HG03457 (cell line): ENCODE data around the gene WDR7.

ENCODE experiments used
- ATAC-seq: cut with Tn5 transposase; IDR thresholded peaks from one replicate; pipeline ENCODE4 v1.9.1; 2021; ENCODE audit warnings: moderate number of reproducible peaks; ENCODE audit not compliant: unreplicated experiment

Gene WDR7

DNA sequence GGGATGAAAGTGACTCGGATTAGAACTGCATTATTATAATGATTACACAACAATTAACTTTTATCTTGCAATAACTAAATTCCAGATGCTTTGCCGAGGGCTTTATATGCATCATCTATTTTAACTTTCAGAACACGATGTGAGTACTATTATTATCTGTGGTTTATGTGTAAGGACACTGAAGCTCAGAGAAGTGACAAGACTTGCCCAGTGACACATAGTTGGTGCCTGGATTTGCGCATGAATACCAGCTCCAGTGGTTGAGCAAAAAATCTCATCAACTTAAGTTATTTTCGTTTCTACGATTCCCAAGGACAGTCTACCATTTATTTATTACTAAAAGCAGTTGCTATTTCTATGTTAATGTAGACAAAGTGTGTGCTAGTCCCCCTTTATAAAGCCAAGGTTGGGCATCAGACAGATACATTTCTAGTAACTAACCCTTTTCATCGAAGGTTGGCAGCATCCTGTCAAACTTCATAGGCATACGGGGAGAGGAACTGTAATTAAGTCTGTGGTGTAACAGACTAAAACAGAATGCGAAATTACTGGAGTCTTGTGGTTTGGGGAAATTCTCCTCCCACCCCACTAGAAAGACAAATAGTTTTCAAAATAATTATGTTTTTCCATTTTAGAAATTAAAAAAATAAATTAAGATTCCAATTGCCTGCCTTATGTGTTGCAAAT is 422.5 kb downstream of the WDR7 start:
- ATAC-seq = no peak

DNA sequence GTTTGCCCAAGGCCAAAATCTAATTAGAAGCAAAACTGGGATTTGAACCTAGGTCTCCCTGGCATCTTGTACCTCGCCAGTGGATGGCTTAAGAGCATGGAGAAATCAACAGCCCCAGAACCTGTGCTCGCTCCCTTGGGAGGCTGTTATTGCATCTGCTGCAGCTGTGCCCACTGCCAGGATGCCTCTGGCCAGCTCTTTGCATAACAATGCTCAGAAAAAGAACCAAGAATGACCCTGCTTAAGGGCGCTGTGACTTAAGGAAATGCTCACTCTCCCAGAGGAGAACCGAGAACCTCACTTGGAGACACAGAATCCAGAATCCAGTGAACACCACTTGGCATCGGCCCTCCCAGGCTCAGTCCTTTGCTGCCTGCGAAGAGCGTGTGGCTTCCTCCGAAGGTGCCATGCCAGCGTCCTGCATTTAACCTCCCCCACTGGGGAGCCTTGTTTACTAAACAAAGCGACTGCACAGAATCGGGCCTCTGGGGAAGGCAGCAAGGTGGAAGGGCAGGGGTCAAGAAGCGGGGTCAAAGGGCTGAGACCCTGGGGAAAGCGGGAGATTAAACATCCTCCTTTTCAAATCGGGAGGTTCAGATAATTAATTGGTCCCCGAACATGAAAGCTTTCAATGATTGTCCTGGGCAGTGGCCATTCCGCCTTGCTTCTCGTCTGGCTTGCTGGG is 424.7 kb downstream of the WDR7 start:
- ATAC-seq = no peak

DNA sequence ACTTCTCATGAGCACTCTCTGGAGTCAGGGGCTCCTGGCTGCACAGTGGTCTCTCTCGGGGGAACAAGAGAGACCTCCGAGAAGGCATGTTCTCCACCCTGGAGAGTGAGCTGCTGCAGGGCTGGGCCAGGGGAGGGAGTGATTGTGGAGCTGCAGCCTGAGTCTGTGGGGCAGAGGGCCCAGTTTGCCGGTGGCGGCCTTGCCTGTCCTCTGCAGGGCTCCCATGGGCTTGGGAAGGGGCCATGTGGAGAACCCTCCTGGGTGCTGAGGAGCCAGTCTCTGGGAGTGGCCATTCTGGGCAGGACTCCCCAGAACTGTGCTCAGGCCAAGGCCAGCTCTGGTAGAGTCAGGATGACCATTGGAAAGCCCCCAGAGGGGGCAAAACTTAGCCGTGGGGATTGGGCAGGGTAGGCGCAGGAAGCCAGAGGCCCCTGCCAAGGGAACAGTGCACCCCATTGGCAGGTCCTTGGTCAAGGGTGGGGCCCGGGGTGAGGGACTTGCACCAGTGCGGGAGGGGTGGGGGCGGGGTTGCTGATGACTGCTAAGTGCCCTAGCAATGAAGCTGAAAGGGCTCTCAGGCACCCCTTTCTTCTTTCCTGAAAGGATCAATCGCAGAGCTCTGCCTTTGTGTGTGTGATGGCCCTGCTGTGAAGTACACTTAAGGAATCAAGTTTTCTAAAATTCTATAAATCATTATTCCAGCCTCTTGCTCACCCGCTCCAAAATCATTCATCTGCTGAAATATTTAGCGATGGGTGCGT is 426.0 kb downstream of the WDR7 start:
- ATAC-seq = no peak

DNA sequence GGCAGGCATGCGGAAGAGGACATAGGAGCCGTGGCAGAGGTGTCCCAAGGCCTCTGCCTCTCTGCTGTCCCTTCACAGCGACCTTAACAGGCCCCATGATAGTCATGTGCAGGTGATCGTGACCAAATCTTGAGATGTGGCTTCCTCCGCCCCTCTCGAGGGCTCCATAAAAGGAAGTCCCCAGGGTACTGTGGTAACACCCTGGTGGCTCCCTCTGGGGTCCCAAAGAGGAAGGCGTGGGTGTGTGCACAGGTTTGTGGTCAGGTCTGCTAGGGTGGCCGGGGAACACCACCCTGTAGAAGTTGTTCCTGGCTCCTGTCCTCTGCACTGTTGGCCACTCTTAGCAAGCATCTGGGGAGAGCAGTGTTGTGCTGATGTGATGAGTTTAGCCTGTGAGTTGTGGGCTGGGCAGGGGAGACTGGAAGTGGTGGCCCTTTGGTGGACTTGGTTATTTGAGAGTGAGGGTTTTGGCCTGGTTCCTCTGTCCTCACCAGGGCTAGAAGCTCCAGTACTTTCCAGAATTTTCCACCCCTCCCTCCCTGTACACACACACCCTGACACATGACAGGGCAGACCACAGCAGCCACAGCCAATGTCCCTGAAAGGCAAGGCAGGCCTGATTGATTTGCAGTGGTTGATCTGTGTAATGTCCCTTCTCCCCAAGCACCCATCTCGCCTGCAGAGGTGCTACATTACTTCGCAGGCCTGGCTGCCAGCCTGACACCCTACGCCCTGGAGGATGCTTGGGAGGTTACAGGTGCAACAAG is 426.8 kb downstream of the WDR7 start:
- ATAC-seq = peak; percentile 90

DNA sequence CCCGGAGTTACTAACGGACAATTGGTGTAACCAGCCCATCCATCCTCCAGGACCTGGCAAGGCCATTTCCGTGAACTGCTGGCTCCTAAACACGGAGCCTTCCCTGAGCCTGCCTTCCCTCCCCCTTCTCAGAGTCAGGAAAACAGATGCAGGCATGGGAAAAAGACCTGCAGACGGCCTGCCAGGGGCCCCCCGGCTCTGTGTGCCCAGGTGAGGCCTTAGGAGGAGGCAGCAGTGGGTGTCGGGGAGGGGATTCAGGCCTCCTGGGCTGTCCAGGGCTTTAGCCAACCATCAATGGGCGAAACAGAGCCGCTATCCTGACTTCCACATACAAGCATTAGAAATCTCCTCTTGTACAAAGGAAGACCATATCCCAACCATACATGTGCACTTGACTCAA is 427.5 kb downstream of the WDR7 start:
- ATAC-seq = no peak

DNA sequence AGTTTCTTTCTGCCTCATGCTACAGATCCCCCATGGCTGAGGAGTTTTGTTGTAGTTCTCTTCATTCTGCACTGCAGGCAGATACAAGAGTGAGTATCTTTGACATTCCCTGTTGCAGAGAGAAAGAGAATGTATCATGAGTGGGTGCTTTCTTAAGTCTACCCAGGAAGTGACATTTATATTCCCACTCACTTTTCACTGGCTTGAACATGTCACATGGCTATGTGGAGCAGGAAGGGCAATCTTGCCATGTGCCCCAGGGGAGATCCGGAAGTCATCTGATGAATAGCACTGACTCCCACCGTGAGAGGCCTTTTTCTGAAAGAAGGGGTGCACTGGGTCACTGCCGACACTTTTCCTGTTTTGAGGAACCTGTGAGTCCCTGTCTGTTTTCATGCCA is 429.3 kb downstream of the WDR7 start:
- ATAC-seq = no peak

DNA sequence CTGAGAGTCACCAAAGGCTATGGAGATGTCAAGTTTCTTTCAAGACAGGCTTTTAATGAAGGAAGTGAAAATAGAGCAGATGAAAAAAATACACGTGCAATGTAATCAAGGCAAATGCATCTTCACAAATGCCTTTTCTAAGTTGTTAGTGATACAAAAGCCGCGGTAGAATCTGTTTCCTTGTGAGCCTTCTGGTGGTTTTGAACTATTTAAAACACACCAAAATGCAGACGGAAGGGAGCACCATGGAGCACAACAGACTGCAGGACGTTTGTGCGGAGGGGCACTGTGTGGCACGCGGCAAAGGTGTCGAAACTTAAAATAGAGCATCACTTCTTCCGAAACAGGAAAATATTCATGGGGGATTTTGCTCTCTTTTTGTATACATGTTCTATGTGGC is 430.7 kb downstream of the WDR7 start:
- no peak for ATAC-seq

DNA sequence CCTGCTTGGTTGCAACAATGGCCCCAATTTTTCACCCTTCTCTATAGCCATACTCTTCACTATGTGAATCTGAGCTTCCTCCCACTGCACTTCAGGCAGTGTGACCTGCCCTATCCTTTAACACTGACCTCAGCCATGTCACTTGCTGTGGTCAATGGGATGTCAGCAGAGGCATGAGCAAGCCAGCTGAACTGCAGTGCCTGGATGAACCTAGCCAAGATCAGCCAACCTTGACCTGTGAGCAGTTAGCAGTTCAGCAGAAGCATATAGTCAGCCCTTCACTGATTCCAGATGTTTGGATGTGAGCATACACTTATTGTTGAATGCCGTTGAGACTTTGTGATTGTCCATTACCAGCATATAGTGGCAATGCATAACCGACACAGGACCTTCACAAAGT is 432.3 kb downstream of the WDR7 start:
- no peak for ATAC-seq

DNA sequence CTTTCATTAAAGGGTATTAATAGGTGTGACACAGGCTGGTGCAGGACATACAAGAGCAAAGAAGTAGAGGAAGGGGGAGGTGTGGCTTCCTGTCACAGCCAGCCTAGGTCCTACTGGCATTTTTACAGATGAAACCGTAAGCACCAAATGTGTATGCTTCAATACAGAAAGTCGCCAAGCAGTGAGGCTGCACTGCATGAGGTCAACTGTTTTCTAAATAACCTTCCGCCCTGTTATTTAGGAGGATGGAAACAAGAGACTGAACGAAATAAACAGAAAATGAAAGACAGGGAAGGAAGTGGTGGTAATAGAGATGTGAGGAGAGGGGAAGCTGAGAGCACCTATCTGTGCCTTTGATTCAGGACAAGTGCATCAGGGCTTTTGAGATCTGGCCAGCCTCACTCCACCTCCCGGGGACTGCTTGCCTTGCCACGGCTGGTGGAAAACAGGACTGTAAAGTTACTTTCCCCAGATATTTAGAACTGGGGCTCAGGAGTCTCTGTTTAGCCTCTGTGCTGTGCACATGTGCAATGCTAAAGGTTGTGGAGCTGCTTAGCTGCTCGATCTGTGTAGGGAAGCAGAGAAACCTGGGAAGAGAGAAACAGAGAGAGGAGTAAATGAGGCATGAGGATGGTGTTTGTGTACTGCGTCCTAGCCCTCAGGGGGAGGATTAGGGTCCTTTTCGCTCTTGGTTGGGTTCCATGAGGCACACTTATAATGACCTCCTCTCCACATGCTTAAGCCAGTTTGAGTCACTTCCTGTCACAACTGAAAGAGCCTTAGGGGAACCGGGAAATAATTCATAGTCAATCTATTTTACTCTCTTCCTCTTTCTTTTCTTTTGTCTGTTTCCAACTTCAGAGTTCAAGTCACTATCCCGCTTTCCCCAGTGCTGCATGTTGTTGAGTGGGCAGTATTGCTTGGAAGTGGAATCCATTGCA is 433.4 kb downstream of the WDR7 start:
- ATAC-seq = peak; percentile 71

DNA sequence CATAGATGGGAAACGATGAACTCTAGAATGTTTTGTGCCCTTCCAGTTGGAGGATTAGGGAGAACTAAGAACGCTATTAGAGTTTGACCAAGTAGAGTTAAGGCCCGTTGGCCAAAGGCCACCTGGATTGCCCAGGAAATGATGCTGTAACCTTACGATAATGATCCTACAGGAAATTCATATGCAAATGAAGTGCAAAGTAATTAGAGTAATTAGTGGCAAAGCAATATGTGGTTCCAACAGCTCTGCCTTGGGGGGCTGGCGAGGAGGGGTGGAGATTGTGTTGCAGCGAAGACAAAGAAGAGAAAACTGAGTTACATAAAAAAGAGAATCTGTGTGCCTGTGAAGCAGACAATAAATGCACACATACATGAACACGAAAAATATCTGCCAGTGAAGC is 434.2 kb downstream of the WDR7 start:
- ATAC-seq = no peak

DNA sequence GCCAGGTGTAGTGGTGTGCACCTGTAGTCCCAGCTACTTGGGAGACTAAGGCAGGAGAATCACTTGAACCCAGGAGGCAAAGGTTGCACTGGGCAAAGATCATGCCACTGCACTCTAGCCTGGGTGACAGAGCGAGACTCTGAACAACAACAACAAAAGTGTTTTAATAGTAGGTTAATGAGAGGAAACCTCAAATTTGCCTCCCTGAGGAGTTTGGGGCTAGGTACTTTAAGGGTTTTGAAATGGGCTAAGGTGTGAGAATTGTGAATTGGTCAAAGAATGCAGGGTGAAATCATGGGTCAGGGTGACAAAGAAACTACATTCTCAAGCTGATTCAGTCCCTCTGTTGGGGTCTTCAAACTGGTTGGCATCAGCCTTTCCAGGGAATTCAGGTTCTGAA is 435.0 kb downstream of the WDR7 start:
- no peak for ATAC-seq
